Uterus (tissue), 4 donors: ENCODE data around the gene SENP5. TPM values are rescaled to one million over a fixed set of nuclear protein-coding genes. Genes with fewer than 3 reads are reported as not detected.

Source experiments
- DNase-seq, 2 donors: peaks; one replicate each; pipeline ENCODE4 v3.0.0-alpha.2; 2019 to 2020
- H3K27ac ChIP-seq, 2 donors: fragments of 200-600 bp; sonication (generic); 1 replicate in 1 of 2; 2 replicates in 1 of 2; pipeline ENCODE4 v1.5.1; 2016 to 2018
- H3K27me3 ChIP-seq, 2 donors: fragments of 200-600 bp; sonication (generic); one replicate each; pipeline ENCODE4 v1.5.1; 2018 to 2019; ENCODE audit warnings: control low read depth in 1 of 2
- H3K36me3 ChIP-seq, 2 donors: fragments of 200-600 bp; sonication (generic); one replicate each; pipeline ENCODE4 v1.5.1; 2019; ENCODE audit warnings: control low read depth in 1 of 2
- H3K4me1 ChIP-seq, 2 donors: fragments of 200-600 bp; sonication (generic); one replicate each; pipeline ENCODE4 v1.5.1; 2018 to 2019; ENCODE audit warnings: control low read depth in 1 of 2
- H3K4me3 ChIP-seq, 2 donors: fragments of 200-600 bp; sonication (generic); 1 replicate in 1 of 2; 2 replicates in 1 of 2; pipeline ENCODE4 v1.5.1; 2018 to 2019; ENCODE audit warnings: mild to moderate bottlenecking in 1 of 2
- H3K9me3 ChIP-seq, 2 donors: fragments of 200-600 bp; sonication (generic); one replicate each; pipeline ENCODE4 v1.5.1; 2019; ENCODE audit warnings: control low read depth in 1 of 2
- POLR2A ChIP-seq, 2 donors: fragments of 450-650 bp; IDR thresholded peaks; one replicate each; pipeline ENCODE4 v1.6.1; 2016; ENCODE audit warnings: antibody characterized with exemption in 2 of 2, mild to moderate bottlenecking in 1 of 2, moderate library complexity in 1 of 2
- intact Hi-C: fragments of 100-400 bp; cut with DNase I; formaldehyde crosslinking; loops from one replicate; pipeline ENCODE4 v1.15.1; 2023; ENCODE audit warnings: low total_unique reads
- total RNA-seq, 4 donors: library from RNA; depleted of rRNA in 3 of 4; stranded (reverse); fragments of >200 nt in 3 of 4; gene quantifications; one replicate each; pipeline versions ENCODE4 v1.1.0 to v1.2.4, GENCODE V29; 2014 to 2023
- TF ChIP-seq, protein P1 (sequence below), 4 experiments: fragments of 200-600 bp in 2 of 4; fragments of 450-650 bp in 2 of 4; sonication (generic) in 2 of 4; IDR thresholded peaks; one replicate each; pipeline ENCODE4 v1.5.1; 2016 to 2019; ENCODE audit warnings: antibody characterized with exemption in 4 of 4, mild to moderate bottlenecking in 2 of 4, moderate library complexity in 1 of 4
- donor health status: DM: yes; HTN: yes; CAD: no.

Gene SENP5
- total RNA-seq, 4 donors from 2014 or later = 31.8 to 130 (median 59.6) TPM

DNA sequence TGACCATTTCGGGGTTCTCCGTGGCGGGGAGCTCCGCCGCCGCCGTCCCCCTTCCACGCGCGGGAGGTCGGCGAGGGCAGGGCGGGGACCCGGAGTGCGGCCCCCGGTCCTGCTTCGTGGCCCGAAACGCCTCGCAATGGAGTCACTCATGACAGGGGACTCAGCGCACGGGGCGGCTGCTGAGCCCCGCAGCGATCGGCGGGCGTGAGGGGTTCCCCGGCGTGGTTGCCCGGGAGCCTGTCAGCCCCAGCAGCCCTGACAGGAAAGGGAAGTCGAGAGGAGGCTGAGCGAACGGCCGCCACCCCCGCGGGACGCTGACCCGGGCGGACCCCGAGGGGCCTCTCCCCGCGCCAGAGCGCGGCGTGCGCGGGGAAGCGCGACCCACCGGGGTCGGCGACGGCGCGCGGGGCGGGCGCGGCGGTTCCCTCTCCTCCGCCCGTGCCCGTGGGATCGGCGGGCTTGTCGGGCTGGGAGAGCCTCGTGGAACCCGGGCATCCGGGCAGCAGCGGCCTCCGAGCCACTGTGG, 101.5 kb downstream of the SENP5 start:
- no peaks in the 10 kb centered on the region for H3K36me3 ChIP-seq

DNA sequence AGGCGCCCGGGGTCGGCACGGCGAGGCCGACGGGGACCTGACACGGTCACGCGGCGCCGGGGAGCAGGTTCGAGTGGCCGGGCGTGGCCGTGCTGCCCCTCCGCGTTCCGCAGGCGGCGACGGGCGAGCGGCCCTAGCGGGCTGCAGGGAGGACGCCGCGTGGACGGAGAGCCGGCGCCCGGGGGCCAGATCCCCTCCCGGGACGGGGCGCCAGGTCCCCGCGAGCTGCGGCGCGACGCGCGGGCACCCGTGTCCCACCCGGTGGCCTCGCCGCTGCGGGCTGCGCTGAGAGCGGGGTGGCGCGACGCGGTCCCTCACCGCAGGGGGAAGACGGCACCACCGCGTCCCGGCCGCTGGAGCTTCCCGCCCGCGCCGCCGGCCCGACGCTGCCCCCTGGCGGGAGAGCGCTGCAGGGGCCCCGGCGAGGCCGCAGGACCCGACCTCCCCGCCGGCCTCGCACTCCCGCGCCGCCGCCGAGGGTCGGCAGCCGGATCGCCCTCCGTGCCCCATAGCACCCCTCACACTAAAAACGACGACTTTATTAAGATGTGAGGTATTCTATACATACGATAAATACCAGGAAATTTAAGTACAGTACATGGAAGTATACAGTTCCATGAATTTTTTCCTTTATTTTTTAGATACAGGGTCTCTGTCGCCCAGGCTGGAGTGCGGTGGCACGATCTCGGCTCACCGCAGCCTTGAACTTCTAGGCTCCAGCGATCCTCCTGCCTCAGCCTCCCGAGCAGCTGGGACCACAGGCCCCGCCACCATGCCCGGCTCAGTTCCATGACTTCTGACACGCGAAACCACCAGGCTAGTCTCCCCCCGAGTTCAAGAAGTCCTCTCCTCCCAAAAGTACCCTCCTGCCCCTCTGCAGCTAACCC, 102.2 kb downstream of the SENP5 start:
- Histone ChIP-seq H3K27me3 (no peaks in the 10 kb centered on the region), H3K4me3 (peak overlapping the region; percentile 49 to 53), H3K36me3 (no peaks in the 10 kb centered on the region), H3K4me1 (peaks cover 0 to 3% of the 10 kb centered on the region in 2 donors), H3K9me3 (no peaks in the 10 kb centered on the region), H3K27ac (peak overlapping the region; percentile 11 to 67)
- TF ChIP-seq POLR2A (IDR thresholded peaks at IDR 0.05) = peak in 1 of 2 donors; percentile 37
- TF ChIP-seq, protein P1, sequence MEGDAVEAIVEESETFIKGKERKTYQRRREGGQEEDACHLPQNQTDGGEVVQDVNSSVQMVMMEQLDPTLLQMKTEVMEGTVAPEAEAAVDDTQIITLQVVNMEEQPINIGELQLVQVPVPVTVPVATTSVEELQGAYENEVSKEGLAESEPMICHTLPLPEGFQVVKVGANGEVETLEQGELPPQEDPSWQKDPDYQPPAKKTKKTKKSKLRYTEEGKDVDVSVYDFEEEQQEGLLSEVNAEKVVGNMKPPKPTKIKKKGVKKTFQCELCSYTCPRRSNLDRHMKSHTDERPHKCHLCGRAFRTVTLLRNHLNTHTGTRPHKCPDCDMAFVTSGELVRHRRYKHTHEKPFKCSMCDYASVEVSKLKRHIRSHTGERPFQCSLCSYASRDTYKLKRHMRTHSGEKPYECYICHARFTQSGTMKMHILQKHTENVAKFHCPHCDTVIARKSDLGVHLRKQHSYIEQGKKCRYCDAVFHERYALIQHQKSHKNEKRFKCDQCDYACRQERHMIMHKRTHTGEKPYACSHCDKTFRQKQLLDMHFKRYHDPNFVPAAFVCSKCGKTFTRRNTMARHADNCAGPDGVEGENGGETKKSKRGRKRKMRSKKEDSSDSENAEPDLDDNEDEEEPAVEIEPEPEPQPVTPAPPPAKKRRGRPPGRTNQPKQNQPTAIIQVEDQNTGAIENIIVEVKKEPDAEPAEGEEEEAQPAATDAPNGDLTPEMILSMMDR (IDR thresholded peaks at IDR 0.05) = peak; percentile 56 to 94 (median 93)
- DNase-seq = peak in 1 of 2 donors; percentile 61
- intact Hi-C loops = loop anchor here (10.0 kb wide), 1 partner anchor 125 kb away; no protein-coding TSS in a partner anchor

More for the DNA sequence above, 101.5 kb downstream of the SENP5 start:
- intact Hi-C loops = no loop called here
- H3K9me3 ChIP-seq = no peaks in the 10 kb centered on the region
- TF ChIP-seq, protein P1 (IDR thresholded peaks at IDR 0.05) = no peak
- TF ChIP-seq POLR2A (IDR thresholded peaks at IDR 0.05) = no peak
- no peak for DNase-seq
- peaks cover 0 to 3% of the 10 kb centered on the region in 2 donors for H3K4me1 ChIP-seq
- H3K4me3 ChIP-seq = peak overlapping the region; percentile 49 to 53
- H3K27ac ChIP-seq = peak overlapping the region; percentile 11 to 67
- H3K27me3 ChIP-seq = no peaks in the 10 kb centered on the region

DNA sequence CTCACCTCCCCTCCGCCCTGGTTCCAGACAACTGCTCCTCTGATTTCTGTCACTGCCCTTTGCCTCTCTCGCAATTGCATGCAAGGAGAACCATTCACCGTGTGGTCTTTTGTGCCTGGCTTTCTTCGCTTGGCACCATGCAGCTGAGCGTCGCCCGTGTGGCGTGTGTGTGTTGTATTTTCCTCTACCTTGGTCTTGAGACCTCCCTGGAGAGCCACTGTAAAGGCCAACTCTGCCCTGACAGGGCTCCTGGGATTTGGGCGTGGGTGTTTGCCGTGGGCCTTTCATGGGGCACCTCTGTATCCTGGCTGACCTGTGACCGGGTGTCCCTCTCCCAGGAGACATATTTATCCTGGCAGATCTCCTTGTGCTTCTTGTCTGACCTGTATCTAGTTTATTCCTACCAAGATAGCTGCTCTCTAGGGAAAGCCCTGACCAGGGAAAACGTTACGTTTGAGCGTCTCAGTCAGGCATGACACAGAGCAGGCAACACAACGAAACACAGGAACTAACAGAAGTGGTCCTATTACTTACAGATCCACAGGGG, 102.9 kb downstream of the SENP5 start:
- Histone ChIP-seq H3K27me3 (no peaks in the 10 kb centered on the region), H3K27ac (no peak overlapping the region), H3K4me3 (no peak overlapping the region), H3K4me1 (peaks cover 0 to 3% of the 10 kb centered on the region in 2 donors), H3K36me3 (no peaks in the 10 kb centered on the region), H3K9me3 (no peaks in the 10 kb centered on the region)
- no peak for TF ChIP-seq POLR2A (IDR thresholded peaks at IDR 0.05)
- TF ChIP-seq, protein P1 (IDR thresholded peaks at IDR 0.05) = no peak
- DNase-seq = no peak
- intact Hi-C loops = loop anchor here (10.0 kb wide), 1 partner anchor 126 kb away; no protein-coding TSS in a partner anchor

DNA sequence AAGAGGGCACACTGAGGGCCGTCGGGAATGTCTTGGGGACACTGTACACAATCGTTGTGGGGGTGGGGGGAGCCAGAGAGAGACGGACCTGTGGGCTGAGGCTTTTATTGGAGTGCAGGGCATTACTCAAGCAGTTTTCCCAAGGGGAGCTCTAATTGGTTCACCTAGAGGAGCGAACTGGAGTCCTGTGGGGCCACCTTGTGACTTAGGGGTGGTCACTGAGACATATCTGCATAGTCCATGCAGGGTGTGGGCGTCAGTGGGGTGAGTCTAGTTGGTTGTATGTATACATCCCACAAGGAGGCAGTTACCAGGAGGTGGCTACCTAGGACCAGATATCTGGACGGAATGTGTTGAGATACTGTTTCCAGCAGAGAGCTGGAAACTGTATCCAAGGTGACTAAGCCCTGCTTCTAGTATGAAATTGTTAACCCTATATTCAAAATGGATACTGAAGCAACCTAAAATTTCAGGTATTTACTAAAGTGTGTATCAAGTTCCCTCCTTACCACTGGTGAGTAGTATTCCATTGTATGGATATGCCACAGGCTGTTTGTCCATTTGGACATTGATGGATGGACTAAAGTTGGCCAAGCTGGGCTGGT, 103.5 kb downstream of the SENP5 start:
- no peaks in the 10 kb centered on the region for H3K9me3 ChIP-seq
- H3K27me3 ChIP-seq = no peaks in the 10 kb centered on the region
- H3K4me3 ChIP-seq = no peak overlapping the region
- no peak for TF ChIP-seq POLR2A (IDR thresholded peaks at IDR 0.05)
- TF ChIP-seq, protein P1 (IDR thresholded peaks at IDR 0.05) = no peak
- peaks cover 0 to 3% of the 10 kb centered on the region in 2 donors for H3K4me1 ChIP-seq
- intact Hi-C loops = loop anchor here (10.0 kb wide), 1 partner anchor 126 kb away; no protein-coding TSS in a partner anchor
- no peak overlapping the region for H3K27ac ChIP-seq
- no peak for DNase-seq
- no peaks in the 10 kb centered on the region for H3K36me3 ChIP-seq
